ENCODE results near the gene ENPP7.
A peak's percentile ranks its signal among the peaks of the same experiment; 100 is the strongest.
"Not testable (repeated sequence)": the region's sequence is repeated elsewhere in the genome, so short reads cannot be mapped to it uniquely, and the experiment has no call there.

ENPP7 gene

DNA sequence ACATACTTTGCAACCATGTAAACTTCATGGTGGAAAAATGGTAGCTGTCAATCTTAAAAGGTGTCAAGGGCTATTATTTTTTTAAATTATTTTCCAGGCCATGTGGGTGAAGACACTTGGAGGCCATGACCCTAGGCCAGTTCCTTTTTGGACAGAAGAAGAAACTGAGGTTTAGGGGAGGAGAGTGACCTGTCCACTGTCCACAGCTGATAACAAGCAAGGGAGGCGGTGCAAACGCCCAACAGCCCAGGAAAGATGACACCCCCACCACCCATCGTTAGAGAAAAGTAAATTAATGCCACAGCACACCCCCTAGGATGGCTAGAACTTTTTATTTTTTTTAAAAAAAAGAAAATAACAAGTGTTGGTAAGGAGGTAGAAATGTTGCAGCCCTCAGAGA lies 19.2 kb downstream of the ENPP7 start:
- no peak for DNase-seq

GRCh38 chr17:79750650-79751545 lies 20.2 kb downstream of the ENPP7 start:
- no peak for DNase-seq

GRCh38 chr17:79752175-79752574 lies 21.4 kb downstream of the ENPP7 start:
- peak; percentile 53 to 62 for DNase-seq

DNA sequence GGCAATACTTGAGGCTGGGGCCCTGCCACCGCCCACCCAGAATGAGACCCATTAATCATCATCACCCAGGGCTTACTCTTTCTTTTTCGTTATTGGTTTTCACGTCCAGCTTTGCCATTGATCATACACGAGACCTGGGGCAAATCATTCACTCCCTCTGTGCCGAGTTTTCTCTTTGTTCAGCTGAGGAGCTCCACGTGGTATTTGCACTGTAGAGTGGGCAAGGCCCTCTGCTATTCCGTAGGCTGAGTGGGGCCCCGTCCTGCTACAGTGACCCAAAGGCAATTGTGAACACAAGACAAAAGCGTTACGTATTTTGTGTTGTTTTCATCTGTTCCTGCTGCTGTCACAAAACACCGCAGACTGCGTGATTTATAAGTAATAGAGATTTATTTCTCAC lies 23.6 kb downstream of the ENPP7 start:
- DNase-seq = no peak

- not testable (repeated sequence) for DNase-seq
Observed at GRCh38 chr17:79754903-79755302, 24.2 kb downstream of the ENPP7 start.

- no peak for DNase-seq
Observed at GRCh38 chr17:79755591-79755990, 24.8 kb downstream of the ENPP7 start.

DNA sequence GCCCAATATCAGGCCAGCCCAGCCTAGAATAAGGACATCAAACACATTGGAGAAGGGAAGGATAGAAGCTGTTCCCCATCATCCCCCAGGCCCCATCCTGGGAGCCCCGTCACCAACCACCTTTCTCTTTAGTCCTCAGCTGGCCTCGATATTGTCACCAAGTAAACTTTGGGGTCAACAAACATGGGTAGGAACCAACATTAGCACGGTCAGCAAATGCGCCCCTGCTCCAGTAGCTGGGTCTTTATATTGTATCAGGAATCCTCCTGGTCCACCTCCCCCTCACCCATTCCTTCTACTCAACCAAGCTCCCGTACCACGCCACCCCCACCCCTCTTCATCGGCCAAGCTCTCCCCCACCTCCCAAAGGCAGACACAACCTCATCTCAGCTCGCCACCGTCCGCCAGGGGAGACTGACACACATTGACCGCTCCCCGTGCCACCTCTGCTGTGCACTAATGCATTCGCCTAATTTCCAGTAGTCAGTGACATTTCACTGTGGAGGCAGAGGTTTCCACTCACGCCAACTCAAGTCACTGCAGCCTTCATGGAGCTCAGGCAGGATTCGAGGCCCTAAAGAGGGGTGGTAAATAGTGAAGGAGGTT lies 26.5 kb downstream of the ENPP7 start:
- DNase-seq = no peak

GRCh38 chr17:79758271-79758670 lies 27.5 kb downstream of the ENPP7 start:
- DNase-seq = no peak

- no peak for DNase-seq
Observed at GRCh38 chr17:79760197-79760906, 29.6 kb downstream of the ENPP7 start.

DNA sequence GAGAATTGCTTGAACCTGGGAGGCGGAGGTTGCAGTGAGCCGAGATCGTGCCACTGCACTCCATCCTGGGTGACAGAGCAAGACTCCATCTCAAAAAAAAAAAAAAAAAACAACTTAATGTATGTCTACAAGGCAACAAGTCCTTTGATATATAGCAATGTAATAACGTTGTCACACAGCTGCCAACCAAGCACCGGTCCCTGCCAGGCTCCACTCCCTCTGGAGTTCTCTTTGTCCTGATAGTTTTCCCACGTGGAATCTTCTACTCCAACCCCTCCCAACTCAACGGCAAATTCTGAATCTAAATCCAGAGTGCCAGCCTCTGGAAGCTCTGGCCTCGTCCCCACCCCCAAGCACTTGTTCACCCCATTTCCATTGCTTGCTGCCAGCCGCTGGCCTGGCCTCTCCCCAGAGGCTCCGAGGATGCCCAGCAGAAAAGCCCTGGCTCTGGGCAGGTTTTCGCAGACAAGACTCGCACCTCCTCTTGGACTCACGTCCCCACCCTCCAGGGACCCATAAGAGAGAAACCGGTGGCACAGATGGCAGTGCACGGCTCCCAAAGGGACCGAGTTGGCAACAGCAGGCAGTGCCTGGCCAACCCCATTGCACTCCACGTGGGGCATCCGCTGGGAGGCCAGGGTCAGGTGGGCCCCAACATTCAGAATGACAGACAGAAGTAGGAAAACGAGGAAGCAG lies 31.3 kb downstream of the ENPP7 start:
- DNase-seq = no peak

- no peak for DNase-seq
Observed at GRCh38 chr17:79765708-79766107, 35.0 kb downstream of the ENPP7 start.

DNA sequence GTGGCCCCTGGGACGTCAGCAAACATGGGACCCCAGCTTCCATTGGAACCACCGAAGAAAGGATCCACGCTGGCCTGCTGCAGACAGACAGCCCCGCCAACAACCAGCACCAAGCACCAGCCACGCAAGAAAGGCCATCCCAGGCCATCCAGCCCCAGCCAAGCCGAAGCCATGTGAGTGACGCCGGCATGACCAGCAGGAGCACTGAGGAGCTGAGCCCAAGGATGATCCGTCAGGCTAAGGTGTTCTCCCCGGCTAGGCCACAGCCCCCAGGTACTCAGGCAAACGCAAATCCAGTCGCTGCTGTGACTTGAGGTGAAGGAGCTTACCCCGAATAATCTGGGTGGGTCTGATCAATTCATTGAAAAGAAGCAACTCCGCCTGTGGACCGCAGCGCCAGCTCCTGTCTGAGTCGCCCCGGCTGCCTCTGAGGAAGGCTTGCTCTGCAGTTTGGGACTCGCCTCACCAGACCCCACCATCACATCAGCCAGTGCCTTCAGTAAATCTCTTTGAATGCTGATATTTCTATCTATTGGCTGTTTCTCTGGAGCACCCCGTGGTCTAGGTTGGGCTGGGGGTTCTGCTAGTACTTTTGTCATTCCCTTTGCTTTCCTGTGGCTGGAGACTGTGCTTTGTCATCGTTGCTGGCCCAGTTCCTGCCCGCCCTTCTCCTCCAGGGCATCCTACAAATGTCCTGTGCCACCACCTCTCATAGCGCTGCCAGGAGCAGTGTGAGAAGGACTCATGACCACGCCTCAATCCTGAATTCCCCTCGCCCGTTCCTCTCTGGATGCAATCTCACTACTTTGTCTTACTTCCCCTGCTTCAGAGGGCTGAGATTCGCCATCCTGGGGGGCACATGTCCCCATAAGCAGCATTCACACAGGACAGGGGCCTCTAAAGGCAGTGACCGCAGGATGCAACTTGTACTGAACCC lies 39.1 kb downstream of the ENPP7 start:
- DNase-seq = peak in 1 of 2 donors; percentile 23

- DNase-seq = no peak
Observed at GRCh38 chr17:79771276-79771675, 40.5 kb downstream of the ENPP7 start.

- not testable (repeated sequence) for DNase-seq
Observed at GRCh38 chr17:79772726-79773125, 42.0 kb downstream of the ENPP7 start.

- no peak for DNase-seq
Observed at GRCh38 chr17:79774561-79774975, 43.8 kb downstream of the ENPP7 start.

DNA sequence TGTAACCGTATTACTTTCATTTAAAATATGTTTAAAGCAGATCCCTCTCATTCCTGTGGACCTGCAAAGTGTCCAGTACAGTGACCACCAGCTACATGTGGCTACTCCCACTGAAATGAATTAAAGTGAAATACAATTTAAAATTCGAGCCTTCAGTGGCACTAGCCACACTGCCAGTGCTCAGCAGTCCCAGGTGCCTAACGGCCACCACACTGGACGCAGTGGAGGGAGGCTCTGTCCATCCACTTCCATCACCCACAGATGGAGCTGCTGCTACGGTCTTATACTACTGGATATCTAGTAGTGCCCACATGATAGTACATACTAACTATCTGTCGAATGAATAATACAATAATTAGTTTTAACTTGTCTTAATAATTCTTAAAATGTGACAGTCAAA lies 44.9 kb downstream of the ENPP7 start:
- no peak for DNase-seq

DNA sequence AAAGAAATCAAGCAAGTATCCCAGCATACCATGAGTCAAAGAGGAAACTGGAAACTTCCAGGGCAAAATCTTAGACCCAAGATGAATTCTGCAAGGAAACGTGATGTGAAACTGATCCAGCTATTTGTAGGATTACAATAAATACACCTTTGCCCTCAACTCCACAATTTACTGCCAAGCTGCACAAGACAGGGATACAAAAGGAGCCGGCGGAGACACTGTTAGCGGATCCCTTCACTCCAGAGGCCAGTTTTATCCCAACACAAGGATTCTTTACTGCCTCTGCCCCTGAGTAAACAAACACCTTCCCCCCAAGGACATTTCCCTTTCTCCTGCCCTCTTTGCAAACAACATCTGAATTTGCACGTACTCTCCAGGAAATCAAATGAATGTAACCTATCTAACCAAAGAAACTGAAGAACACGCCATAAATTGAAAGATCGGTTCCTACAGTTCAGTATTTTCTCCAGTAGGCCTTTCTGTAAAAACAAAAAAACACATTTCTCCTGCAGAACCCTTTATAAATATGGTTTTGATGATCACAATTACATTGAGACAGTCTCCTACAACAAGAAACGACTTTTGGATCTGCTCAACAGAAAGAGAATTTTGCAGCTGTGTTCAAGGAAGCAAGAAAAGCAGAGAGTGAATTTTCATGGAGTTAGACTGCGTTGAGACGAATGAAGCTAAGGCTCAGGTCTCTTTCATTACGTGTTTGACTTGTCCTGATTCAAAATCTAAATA lies 45.8 kb downstream of the ENPP7 start:
- DNase-seq = no peak

DNA sequence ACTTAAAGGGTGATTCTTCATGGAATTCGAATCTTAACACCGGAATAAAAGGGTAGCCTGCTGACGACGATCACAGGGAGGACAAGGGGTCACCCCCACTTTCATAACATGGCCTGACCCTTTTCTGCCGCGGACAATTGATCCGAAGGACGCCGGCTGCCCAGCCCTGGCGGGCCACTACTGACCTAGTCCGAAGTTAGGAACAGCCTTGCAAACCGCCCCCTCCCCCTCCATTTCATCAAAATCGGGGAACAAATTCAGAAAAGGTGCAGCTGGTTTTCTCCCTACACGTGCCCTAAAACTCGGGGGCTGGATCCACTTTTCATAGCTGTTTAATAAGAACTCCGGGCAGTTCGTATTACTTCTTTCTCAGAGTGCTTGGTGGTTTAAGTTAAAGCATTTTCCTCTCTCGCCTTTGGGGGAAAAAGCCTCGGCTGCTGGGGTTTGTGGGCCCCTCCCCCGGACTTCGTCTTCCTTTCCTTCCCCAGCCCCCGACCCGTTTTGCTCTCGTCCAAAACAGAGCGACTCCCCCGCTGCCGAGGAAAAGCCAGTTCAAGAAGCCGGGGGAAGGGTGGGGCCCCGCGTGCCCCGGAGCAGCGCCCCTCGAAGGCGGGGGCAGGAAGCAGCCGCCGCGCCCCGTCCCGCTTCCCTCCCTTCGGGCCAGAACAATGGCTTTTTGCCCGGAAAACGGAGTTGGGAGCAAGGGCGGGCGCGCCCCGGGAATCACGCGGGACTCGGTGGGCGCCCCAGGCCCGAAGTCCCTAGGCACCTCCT lies 46.6 kb downstream of the ENPP7 start:
- peak in 1 of 2 donors; percentile 16 for DNase-seq

DNA sequence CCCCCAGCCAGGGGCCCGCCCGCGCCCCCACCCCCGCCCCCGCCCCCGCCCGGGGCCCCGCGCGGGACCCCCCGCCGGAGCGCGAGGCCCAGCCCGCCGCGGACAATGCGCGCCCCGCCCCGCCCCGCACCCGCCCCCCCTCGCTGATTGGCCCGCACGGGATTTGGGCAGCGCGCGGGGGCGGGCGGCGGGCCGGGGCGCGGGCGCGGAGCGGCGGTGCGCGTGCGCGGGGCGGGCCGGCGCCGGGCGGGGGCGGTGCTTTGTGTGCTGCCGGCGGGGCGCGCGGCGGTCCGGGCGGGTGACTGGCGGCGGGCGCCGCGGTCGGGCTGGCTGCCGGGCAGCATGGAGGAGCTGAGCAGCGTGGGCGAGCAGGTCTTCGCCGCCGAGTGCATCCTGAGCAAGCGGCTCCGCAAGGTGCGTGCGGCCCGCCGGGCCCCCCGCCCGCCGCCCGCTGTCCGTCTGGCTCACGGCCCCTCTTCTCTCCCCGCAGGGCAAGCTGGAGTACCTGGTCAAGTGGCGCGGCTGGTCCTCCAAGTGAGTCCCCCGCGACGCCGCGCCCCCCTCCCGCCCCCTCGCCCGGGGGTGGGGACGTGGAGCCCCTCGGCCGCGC lies 47.3 kb downstream of the ENPP7 start, which contains the start of gene CBX2:
Gene CBX2, plus strand, starts transcription at position 255 of the 610 bp plus-strand sequence. Its CDS starts 88 bp downstream, at position 343.
- peak; percentile 58 to 76 for DNase-seq

Data from inflammatory macrophage treated with lipopolysaccharide for 1 hour (primary cell).